Pons (tissue), 1 donor: ENCODE data around the gene ZER1.

Experiments used
- DNase-seq: peaks from one replicate; pipeline ENCODE4 v3.0.0-alpha.2; 2016; ENCODE audit warnings: low spot score

The ZER1 gene

DNA sequence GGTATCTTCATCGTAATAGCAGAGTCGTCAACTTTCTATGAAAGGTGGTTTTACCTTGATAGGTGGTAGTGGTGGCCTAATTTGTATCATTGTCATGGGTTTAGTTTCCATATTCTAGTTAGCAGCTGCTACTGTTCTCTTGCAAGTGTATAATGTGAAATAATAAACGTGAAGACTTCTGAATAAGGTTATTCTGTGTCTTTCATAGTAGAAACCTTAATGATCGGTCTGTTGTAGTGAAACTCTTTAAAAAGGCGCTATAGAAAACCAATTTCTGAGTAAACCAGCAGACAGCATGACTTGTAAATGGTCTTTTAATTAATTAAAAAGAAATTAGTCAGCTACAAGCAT, 81.1 kb downstream of the ZER1 start:
- DNase-seq: no peak

DNA sequence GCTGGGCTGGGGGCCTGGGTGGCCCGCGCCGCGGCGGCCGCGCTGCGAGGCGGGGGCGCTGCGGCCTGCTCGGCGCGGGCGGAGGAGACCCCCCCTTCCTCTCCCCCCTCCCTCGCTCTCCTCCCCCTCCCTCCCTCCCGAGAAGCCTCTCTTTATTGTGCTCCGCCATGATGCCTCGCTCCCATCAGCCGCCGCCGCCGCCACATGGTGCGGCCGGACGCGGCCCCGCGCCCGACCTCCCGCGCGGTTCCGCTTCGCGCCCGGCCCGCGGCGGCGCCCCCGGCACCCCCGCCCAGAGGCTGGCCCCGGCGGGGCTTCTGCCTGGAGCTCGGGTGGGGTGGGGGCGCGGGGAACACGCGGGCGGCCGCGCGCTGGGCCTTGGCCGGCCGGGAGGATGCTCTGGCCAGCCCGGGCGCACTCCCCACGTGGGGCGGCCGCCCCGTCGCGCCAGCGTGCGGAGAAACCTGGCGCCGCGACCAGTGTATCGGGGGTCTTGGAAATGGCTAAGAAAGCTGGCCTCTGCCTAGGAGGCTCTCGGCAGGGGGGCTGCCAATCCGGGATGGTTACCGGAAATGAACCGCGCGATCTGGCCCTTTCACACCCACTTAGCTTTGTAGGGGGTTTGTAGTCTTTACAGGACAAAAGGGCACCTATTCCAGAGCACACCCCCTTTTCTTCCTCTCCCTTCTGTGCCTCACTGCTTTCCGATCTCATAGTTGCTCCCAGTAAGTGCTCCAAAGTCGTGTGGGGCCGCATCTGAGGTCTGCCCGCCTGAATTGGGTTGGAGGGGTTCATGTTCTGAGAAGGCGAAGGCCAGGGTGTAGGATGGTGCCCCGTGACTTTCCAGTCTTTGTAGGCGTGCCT, 81.7 kb downstream of the ZER1 start:
- DNase-seq: peak; percentile 40

DNA sequence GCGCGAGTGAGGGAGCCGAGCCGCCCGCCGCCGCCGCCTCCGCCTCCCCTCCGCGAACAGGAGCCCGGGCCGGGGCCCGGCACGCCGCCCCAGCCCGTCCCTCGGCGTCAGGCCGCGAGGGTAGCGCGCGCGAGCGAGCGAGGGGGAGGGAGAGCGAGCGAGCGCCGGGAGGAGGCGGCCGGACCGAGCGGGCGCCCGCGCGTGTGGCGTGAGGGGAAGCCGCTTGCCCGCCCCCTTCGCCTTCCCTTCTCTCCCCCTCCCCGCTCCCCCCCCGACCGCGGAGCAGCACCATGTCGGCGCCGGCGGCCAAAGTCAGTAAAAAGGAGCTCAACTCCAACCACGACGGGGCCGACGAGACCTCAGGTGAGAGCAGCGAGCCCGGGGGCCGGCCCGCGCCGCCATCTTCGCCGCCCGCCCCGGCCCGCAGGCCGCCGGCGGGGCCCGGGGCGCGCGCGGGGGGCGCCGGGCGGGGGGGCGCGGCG, 82.4 kb downstream of the ZER1 start:
- DNase-seq: no peak

DNA sequence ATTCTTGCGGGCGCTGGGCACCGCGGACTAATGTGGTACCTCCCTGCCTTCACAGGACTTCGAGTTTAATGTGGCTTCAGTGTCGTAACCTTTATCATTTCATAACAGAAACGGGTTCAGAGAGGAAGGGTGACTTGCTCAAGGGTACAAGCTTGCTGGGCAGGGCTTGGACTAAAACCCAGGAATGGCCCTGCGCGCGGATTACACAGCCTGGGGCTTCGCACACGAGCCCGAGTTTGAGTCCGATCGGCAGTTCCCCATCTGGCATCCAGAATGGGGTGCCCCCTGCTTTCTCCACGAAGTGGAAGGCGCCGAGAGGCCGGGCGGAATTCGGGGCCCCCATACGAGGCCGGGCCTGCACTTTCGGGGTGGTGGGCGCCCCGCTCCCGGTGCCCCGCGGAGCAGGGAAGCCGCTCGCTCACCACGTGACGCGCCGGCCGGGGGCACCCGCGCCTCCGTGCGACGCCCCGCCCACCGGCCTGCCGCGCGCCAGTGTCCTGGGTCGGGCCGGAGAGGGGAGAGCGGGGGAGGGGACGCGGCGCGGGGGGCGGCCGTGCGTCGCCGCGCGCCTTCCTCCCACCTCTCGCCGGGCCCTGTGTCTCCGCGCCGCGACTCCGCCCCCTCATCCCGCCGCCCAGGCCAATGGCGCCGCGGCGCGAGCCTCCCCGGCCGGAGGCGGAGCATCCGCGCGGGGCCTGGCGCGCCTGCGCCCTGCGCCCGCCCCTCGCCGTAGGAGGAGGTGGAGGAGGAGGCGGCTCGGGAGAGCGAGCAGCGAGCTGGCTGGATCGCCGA, 83.0 kb downstream of the ZER1 start, which contains the start of gene SET:
SET (plus strand) TSS at position 722 of the 792 bp plus-strand sequence. CDS start 361 bp downstream, outside the sequence.
- peak; percentile 87 for DNase-seq

DNA sequence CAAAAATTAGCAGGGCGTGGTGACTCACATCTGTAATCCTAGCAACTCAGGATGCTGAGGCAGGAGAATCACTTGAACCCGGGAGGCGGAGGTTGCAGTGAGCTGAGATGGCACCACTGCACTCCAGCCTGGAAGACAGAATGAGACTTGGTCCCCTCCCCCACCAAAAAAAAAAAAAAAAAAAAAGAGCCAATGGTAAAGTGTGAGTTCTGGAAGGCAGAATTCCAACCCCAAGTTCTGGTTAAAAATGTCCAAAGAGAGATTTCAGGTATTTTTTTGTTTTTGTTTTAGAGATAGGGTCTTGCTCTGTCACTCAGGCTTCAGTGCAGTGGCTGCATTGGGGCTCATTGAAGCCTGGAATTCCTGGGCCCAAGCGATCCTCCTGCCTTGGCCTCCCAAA, 84.3 kb downstream of the ZER1 start:
- no peak for DNase-seq

DNA sequence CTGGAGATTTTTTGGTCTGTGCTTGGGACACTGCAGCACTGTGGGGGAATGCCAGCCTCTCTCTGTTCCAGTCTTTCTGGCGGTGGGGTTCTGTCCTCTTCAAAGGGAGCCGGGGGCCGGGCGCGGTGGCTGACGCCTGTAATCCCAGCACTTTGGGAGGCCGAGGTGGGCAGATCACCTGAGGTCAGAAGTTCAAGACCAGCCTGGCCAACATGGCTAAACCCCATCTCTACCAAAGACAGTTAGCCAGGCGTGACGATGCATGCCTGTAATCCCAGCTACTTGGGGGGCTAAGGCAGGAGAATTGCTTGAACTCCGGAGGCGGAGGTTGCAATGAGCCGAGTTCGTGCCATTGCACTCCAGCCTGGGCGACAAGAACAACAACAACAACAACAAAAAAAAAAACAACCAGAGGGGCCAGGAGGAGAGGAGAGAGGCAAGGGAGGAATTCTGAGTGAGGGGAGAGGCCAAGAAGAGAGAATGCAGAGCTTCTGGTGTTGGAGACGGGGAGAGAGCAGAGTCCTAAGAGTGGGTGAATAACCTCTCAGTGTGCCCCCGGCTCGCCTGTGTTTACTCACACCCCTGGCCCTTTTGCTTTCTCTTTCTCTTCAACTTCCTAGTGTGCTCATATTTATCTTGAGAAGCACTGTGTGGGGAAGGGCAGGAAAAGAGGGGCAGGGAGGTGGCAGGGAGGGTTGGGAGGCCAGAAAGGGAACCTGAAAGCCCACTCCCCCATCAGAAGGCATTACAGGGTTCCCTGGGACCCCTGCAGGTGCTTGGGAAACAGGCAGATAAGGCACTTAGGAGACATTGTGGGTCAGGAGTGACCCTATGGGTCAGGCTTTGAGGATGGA, 85.9 kb downstream of the ZER1 start:
- peak; percentile 17 for DNase-seq

DNA sequence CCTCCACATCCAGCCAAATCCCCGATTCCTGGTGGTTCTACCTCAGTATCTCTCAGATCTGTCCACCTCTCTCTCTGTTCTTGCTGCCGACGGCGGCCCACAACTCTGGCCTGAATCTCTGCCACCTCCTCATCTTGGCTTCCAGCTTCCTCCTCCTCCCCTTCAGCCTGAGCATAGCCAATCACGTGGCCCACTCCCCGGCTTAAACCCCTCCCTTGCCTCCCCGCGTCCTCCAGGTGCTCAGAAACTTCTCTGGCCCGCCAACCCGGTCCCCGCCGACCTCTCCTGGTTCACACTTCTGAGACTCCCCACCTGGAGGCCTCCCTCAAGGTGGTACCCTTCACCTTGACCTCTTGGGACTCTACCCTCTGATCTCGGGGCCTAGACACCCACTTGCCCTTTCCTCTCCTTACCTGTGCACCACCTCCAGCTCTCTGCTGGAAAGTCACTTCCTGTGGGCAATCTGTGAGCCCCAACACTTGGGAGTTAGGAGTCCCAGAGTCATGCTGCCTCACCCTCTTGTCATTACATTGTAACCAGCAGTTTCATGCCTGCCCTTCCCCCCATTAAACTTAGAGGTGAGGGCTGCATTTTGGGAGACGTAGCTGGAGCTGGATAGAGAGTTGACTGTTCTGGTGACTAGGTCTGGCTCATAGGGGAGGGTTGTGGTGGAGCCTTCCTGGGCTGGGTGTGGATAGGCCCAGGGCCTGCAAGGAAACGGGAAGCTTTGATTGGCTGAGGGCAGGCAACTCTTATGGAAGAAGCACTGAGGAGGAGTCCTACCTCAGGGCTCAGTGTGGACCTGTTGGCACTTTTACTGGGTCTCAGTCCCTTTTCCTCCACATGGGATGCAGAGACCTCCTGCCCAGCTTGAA, 87.2 kb downstream of the ZER1 start:
- peak; percentile 53 for DNase-seq

DNA sequence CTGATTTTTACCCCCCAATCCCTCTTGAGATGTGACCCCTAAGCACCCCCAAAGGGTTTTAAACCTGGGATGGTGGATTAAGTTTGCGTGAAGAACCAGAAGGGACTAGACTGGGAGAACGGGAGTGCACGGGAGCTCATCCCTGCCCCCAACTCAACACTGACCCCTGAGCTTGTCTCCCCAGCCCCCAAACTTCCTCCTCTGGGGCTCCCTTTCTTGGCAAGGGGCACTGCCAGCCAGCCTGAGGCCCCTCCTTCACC, 87.7 kb downstream of the ZER1 start:
- no peak for DNase-seq

DNA sequence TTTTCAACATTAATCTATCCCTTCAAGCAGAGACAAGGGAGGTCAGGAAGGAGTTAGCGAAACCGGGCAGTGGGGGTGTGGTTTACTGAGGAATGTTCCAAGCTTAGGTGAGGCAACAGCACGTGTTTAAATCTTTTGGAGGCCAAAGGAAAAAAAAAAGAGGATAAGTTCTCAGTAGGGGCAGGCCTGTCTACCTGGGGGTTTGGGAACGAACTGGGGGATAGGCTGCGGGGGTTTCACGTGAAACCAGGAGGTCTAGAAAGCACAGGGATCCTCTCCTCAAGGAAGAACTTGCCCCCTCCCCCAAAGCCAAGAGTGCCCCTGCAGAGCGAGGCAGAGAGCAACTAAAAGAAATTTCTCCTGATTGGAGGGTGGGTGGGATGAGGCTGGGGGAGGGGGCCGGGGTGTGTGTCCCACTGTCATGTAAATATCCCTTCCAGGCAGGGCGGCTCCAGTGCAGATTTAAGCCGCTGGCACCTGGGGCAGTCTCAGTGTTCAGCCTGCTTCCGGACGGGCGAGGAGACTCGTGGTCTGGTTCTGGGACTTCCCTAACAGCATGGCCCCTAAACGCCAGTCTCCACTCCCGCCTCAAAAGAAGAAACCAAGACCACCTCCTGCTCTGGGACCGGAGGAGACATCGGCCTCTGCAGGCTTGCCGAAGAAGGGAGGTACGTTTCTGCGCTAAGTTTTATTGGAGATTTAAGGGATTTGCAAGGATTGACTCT, 88.2 kb downstream of the ZER1 start:
- peak; percentile 16 for DNase-seq
